Panc1 (cell line): Measurements from ENCODE around the gene CCR7.

Experiments used
- POLR2AphosphoS5 ChIP-seq: IDR thresholded peaks from 2 replicates; pipeline ENCODE4 v1.6.1; 2012; ENCODE audit warnings: mild to moderate bottlenecking, low read depth, low read length, moderate library complexity
- TCF7L2 ChIP-seq: IDR thresholded peaks from 2 replicates; pipeline ENCODE4 v1.6.1; 2011; ENCODE audit warnings: mild to moderate bottlenecking, low read depth, low read length, inconsistent platforms
- TF ChIP-seq, protein P1 (sequence below): fragments of 450-650 bp; IDR thresholded peaks from 2 replicates; pipeline ENCODE4 v1.5.1; 2017; ENCODE audit warnings: mild to moderate bottlenecking
- TF ChIP-seq, protein P2 (sequence below), 2 experiments: IDR thresholded peaks; 2 replicates each; pipeline ENCODE4 v1.6.1; 2011 to 2012; ENCODE audit warnings: low read depth in 2 of 2, control low read depth in 1 of 2, low read length in 1 of 2, mild to moderate bottlenecking in 1 of 2, moderate library complexity in 1 of 2; ENCODE audit not compliant: insufficient read depth in 1 of 2

DNA sequence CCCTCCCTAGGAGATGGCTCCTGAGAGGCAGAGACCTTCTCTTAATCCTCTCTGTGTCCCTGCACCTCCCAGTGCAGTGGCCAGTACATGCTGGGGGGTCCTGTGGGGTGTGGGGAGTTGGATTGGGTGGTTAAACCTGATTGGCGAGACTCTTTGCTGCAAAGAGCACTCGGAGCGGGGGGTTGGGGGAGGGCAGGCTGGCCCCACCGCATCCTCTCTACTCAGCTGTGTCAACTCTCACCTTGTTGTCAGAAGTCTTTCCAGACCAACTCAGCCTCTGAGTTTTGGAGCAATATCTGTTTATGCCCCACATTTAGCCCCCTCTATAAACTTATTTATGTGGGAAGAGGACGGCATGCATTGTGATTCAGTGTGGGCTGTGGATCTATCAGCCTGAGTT, 42.4 kb upstream of the CCR7 start:
- TF ChIP-seq, protein P1, sequence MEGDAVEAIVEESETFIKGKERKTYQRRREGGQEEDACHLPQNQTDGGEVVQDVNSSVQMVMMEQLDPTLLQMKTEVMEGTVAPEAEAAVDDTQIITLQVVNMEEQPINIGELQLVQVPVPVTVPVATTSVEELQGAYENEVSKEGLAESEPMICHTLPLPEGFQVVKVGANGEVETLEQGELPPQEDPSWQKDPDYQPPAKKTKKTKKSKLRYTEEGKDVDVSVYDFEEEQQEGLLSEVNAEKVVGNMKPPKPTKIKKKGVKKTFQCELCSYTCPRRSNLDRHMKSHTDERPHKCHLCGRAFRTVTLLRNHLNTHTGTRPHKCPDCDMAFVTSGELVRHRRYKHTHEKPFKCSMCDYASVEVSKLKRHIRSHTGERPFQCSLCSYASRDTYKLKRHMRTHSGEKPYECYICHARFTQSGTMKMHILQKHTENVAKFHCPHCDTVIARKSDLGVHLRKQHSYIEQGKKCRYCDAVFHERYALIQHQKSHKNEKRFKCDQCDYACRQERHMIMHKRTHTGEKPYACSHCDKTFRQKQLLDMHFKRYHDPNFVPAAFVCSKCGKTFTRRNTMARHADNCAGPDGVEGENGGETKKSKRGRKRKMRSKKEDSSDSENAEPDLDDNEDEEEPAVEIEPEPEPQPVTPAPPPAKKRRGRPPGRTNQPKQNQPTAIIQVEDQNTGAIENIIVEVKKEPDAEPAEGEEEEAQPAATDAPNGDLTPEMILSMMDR, result no peak
- no peak for TF ChIP-seq POLR2AphosphoS5
- TF ChIP-seq, protein P2, sequence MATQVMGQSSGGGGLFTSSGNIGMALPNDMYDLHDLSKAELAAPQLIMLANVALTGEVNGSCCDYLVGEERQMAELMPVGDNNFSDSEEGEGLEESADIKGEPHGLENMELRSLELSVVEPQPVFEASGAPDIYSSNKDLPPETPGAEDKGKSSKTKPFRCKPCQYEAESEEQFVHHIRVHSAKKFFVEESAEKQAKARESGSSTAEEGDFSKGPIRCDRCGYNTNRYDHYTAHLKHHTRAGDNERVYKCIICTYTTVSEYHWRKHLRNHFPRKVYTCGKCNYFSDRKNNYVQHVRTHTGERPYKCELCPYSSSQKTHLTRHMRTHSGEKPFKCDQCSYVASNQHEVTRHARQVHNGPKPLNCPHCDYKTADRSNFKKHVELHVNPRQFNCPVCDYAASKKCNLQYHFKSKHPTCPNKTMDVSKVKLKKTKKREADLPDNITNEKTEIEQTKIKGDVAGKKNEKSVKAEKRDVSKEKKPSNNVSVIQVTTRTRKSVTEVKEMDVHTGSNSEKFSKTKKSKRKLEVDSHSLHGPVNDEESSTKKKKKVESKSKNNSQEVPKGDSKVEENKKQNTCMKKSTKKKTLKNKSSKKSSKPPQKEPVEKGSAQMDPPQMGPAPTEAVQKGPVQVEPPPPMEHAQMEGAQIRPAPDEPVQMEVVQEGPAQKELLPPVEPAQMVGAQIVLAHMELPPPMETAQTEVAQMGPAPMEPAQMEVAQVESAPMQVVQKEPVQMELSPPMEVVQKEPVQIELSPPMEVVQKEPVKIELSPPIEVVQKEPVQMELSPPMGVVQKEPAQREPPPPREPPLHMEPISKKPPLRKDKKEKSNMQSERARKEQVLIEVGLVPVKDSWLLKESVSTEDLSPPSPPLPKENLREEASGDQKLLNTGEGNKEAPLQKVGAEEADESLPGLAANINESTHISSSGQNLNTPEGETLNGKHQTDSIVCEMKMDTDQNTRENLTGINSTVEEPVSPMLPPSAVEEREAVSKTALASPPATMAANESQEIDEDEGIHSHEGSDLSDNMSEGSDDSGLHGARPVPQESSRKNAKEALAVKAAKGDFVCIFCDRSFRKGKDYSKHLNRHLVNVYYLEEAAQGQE (IDR thresholded peaks at IDR 0.05; ENCODE audit: insufficient read depth in 1 of 2, low read depth in 2 of 2, low read length in 1 of 2), result no peak
- TF ChIP-seq TCF7L2, result no peak
